HG03045 (cell line): Measurements from ENCODE around the gene LY6G6F.

Experiments
- ATAC-seq: cut with Tn5 transposase; IDR thresholded peaks from one replicate; pipeline ENCODE4 v1.9.1; 2021; ENCODE audit warnings: mild to moderate bottlenecking, moderate library complexity; ENCODE audit not compliant: unreplicated experiment

LY6G6F gene

GRCh38 chr6:31676322-31676903, 30.3 kb upstream of the LY6G6F start:
- ATAC-seq: no peak

GRCh38 chr6:31676904-31677303, 29.8 kb upstream of the LY6G6F start:
- ATAC-seq: no peak

GRCh38 chr6:31677955-31678354, 28.7 kb upstream of the LY6G6F start:
- ATAC-seq: no peak

- ATAC-seq: no peak
Observed at GRCh38 chr6:31680226-31681134, 26.2 kb upstream of the LY6G6F start, which contains the start of gene LY6G5C. Gene LY6G5C (minus strand): TSS chr6:31681067. CDS start chr6:31680373, 694 bp downstream.

- no peak for ATAC-seq
Observed at GRCh38 chr6:31681135-31681671, 25.5 kb upstream of the LY6G6F start.

- no peak for ATAC-seq
Observed at GRCh38 chr6:31683591-31683990, 23.1 kb upstream of the LY6G6F start.

GRCh38 chr6:31686483-31686882, 20.2 kb upstream of the LY6G6F start:
- ATAC-seq: no peak

GRCh38 chr6:31687321-31687720, 19.3 kb upstream of the LY6G6F start:
- ATAC-seq: no peak

GRCh38 chr6:31687860-31688693, 18.6 kb upstream of the LY6G6F start:
- no peak for ATAC-seq

- ATAC-seq: no peak
Observed at GRCh38 chr6:31689249-31690110, 17.2 kb upstream of the LY6G6F start.

GRCh38 chr6:31690231-31691077, 16.2 kb upstream of the LY6G6F start:
- no peak for ATAC-seq

- ATAC-seq: no peak
Observed at GRCh38 chr6:31691078-31691463, 15.6 kb upstream of the LY6G6F start.

- ATAC-seq: no peak
Observed at GRCh38 chr6:31691564-31692108, 15.0 kb upstream of the LY6G6F start.

GRCh38 chr6:31692353-31692752, 14.3 kb upstream of the LY6G6F start:
- ATAC-seq: no peak

- ATAC-seq: no peak
Observed at GRCh38 chr6:31692886-31693285, 13.8 kb upstream of the LY6G6F start.

GRCh38 chr6:31693535-31693934, 13.1 kb upstream of the LY6G6F start:
- ATAC-seq: no peak

- no peak for ATAC-seq
Observed at GRCh38 chr6:31697555-31697954, 9.1 kb upstream of the LY6G6F start.

GRCh38 chr6:31700740-31701401, 5.8 kb upstream of the LY6G6F start:
- no peak for ATAC-seq
